ENCODE results near the gene TMEM184C. TPM values are rescaled to one million over a fixed set of nuclear protein-coding genes. Genes with fewer than 3 reads are reported as not detected.

The TMEM184C gene
- total and polyA plus RNA-seq, 2 of the 8 experiments (the other 6 are each of a cell fraction or from before 2014, with no cell fraction given), result 11.1 to 42.4 TPM

- TF ChIP-seq RAD21 (IDR thresholded peaks at IDR 0.05 in 1 of 2, conservative IDR thresholded peaks at IDR 0.05 in 1 of 2; ENCODE audit: low read depth in 2 of 2, low read length in 2 of 2) (no peak), ATF2 (IDR thresholded peaks at IDR 0.05; ENCODE audit: low read length) (no peak), SIRT6 (IDR thresholded peaks at IDR 0.05; ENCODE audit: low read length) (no peak), TCF12 (IDR thresholded peaks at IDR 0.05; ENCODE audit: low read depth, low read length) (no peak)
These were observed 31.5 kb downstream of the TMEM184C start (continued) for GRCh38 chr4:147648656-147649055.

Measured in H1 (cell line).